ENCODE data around the gene RMI2. TPM values are rescaled to one million over a fixed set of nuclear protein-coding genes. Genes with fewer than 3 reads are reported as not detected.
A peak's percentile ranks its signal among the peaks of the same experiment; 100 is the strongest.
"Not testable (repeated sequence)": the region's sequence is repeated elsewhere in the genome, so short reads cannot be mapped to it uniquely, and the experiment has no call there.

Gene RMI2
- polyA plus RNA-seq (ENCODE audit: insufficient read length in 4 of 4) = 10 to 100 TPM; 23.7 to 36.6 (median 28.0) TPM

DNA sequence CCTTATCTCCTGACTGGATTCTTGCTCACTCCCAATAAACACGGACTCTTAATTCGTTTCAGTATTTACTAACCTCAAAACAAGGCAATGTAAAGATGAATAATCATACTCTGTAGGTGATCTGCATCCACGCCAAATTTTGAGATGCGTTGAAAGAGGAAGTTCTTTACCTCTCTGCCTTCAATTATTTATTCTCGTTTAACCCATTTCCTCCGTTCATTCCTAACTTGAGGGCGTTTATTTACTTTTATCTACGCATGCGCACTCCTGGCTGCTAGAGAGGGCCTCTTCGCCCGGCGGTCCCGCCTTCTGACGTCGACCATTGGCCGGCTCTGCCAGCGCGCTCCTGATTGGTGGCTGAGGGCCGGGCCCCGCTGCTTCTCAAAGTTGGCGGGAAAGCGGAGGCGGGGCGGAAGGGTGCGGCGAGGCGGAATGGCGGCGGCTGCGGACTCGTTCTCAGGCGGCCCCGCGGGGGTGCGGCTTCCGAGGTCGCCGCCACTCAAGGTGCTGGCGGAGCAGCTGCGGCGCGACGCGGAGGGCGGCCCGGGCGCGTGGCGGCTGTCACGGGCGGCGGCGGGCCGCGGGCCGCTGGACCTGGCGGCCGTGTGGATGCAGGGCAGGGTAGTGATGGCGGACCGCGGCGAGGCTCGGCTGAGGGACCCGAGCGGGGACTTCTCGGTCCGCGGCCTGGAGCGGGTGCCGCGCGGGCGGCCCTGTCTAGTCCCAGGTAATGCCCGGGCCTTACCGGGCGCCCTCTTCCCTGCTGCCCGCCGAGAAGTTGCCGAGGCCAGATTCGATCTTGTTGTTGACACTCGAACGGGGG, at the start of gene RMI2:
TSS of gene RMI2 (plus strand) at position 420 of the 823 bp plus-strand sequence. CDS start at position 433, 13 bp downstream.
- peak; percentile 91 to 95 (median 94) for DNase-seq (ENCODE audit: low read depth in 4 of 4, low spot score in 3 of 4)

GRCh38 chr16:11295672-11296071, 49.6 kb upstream of the RMI2 start:
- DNase-seq (ENCODE audit: low read depth in 4 of 4, low spot score in 3 of 4) = no peak

DNA sequence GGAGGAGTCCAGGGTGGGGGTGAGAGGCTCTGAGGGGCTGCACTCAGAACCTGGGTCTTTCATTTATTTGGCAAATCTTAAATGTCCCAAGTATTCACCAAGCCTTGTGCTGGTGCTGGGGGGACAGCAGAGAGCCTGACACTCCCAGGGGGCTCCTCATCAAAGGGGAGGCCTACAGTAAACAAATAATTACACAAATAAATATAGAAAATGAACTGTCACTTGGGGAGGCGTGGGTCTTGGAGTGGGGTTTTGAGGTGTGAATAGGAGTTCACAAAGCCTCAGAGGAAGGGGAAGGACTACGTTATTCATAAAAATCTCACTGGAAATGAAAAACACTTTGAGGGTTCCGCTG, 48.9 kb upstream of the RMI2 start:
- no peak for DNase-seq (ENCODE audit: low read depth in 4 of 4, low spot score in 3 of 4)

GRCh38 chr16:11296706-11297491, 48.4 kb upstream of the RMI2 start:
- no peak for DNase-seq (ENCODE audit: low read depth in 4 of 4, low spot score in 3 of 4)

- DNase-seq (ENCODE audit: low read depth in 4 of 4, low spot score in 3 of 4) = no peak
Observed at GRCh38 chr16:11297492-11298142, 47.6 kb upstream of the RMI2 start.

GRCh38 chr16:11298143-11298900, 46.9 kb upstream of the RMI2 start:
- no peak for DNase-seq (ENCODE audit: low read depth in 4 of 4, low spot score in 3 of 4)

DNA sequence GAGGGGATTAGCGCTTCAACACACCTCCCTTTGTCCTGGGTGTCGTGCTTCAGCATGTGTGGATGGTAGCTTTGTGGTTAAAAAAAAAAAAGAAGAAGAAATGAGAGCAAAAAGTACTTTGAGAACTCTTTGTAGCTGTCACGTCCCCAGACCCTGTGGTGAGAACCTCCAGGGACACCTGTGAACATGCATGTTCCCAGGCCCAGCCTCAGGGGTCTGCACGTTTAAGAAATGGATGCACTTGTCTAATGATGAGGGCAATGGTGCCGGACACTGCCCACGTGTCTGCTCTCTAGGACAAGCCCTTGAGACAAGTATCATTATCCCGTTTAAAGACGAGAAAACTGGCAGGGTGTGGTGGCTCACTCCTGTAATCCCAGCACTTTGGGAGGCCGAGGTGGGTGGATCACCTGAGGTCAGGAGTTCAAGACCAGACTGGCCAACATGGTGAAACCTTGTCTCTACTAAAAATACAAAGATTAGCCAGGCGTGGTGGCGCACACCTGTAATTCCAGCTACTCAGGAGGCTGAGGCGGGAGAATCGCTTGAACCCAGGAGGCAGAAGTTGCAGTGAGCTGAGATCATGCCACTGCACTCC, 46.2 kb upstream of the RMI2 start:
- not testable (repeated sequence) for DNase-seq (ENCODE audit: low read depth in 4 of 4, low spot score in 3 of 4)

DNA sequence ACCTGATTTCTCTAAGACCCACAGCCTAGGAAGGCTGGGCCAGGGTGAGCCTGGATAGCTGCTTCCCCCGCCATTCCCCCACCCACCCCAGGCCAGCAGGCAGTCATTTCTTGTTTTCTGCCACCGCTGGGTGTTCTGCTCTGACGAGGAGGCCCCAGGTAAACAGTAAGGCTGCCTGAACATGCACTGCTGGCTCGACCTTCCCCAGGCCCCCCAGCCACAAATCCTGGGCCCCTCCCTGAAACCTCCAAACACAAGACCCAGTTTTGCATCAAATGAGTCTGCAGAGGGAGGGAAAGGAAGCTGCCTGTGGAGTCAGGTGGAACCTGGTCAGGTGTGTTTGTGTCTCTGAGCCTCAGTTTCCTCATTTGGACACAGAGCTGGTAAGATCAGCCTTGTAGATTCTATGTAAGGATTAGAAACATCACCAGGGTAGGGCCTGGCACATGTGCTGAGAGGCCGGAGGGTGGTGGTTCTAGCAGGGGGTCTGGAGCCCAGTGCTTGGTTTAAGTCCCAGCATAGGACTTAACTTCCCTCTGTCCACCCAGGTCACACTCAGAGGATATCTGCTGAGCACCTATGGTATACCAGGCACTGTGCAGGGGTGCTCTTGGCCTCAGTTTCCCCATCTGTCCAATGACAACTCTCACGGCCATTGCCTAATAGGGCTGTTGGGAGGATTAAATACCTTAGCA, 45.2 kb upstream of the RMI2 start:
- no peak for DNase-seq (ENCODE audit: low read depth in 4 of 4, low spot score in 3 of 4)

DNA sequence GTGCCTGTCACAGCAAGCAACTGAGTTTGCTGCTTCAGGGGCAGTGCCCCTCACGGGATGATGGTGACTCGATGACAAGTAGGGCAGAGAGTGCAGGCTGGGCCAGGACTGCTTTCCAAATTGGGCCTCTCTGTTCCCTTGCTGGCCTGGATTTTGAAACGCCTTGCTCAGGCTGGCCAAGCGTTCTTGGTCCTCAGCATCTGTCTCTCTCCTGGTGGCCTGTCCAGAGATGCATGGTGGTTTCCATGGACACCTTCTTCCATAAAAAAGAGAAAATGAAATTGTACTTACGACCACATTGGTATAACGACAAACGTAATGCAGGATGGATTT, 44.7 kb upstream of the RMI2 start:
- no peak for DNase-seq (ENCODE audit: low read depth in 4 of 4, low spot score in 3 of 4)

DNA sequence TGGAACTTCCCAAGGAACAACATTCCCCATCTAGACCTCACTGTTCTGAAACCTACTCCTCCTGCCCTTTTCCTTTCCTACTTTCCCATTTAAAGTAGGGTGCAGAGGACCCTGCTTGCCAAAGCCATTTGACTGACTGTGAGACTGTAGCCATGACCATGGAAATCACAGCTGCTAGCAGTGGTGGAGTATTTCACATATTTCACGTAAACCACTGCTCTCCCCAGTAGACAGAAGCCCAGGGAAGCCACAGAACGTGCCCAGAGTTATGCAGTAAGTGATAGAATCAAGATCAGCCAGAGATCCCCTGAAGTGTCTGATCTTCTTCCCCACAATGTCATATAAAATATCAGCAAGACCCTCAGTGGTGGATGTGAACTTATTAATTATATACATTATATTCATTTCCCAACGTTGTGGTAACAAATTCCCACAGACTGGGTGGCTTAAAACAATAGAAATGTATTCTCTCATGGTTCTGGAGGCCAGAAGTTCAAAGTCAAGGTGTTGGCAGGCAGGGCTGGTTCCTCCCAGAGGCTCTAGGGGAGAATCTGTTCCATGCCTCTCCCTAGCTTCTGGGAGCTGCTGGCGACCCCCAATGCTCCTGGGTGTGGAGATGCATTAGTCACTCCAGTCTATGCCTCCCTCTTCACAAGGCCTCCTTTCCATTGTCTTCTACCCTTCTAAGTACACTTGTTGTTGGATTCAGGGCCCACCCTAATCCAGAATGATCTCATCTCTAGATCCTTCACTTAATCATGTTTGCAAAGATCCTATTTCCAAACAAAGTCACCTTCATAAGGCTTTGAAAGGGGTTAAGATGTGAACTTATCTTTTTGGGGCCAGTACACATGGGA, 43.4 kb upstream of the RMI2 start:
- DNase-seq (ENCODE audit: low read depth in 4 of 4, low spot score in 3 of 4) = no peak

GRCh38 chr16:11302977-11303376, 42.3 kb upstream of the RMI2 start:
- DNase-seq (ENCODE audit: low read depth in 4 of 4, low spot score in 3 of 4) = no peak

GRCh38 chr16:11303405-11304138, 41.7 kb upstream of the RMI2 start:
- DNase-seq (ENCODE audit: low read depth in 4 of 4, low spot score in 3 of 4) = no peak

GRCh38 chr16:11306381-11306780, 38.9 kb upstream of the RMI2 start:
- DNase-seq (ENCODE audit: low read depth in 4 of 4, low spot score in 3 of 4) = no peak

DNA sequence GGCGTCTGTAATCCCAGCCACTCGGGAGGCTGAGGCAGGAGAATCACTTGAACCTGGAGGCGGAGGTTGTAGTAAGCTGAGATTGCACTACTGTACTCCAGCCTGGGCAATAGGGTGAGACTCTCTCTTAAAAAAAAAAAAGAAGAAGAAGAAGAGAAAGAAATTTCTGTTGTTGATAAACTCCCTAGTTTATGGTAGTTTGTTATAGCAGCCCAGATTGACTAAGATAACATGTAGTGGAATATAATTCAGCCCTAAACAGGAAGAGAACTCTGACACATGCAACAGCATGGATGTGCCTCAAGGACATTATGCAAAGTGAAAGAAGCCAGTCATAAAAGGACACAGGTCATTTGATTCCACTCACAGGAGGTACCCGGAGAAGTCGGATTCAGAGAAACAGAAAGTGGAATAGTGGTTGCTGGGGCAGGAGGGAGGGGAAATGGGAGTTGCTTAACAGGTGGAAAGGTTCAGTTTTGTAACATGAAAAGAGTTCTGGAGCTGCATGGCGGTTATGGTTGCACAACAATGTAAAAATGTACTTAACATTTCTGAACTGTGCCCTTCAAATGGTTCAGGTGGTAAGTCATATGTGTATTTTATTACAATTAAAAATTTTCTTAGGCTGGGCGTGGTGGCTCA, 38.1 kb upstream of the RMI2 start:
- DNase-seq (ENCODE audit: low read depth in 4 of 4, low spot score in 3 of 4) = no peak

DNA sequence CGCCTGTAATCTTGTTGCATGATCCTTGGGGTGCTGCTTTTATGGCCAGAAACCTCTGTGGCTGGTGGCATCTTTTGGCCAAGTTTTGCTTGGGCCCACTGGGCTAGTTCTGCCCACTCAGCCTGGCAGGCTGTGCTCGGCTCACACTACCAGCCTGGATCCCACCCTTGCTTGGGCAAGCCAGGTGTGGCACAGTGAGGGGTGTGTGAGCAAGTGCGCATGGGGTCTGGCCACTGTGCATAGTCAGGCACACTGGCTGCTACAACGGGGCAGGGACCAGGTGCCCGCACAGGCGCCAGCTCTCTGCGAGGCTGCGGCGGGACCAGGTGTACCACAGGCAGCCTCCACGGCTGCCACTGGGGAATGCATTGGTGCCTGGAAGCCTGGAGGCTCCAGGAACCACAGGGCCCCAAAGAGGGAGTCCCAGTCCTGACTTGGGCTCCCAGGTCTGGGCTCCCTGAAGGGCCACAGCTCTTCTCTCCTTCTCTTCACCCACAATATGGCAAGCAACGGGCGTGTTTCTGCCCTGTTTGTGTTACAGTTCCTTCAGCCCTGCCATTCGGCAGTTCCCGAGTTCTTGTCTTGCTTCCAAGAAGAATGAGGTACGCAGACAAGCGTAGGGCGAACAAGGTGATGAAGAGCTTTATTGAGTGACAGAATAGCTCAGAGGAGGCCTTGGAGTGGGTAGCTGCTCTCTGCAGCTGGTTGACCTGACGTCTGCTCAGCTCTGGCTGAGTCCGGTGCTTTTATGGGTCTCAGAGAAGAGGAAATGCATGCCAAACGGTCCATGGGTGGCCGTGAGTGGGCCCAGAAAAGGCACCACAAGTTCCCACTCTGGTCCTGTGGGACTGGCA, 37.4 kb upstream of the RMI2 start:
- no peak for DNase-seq (ENCODE audit: low read depth in 4 of 4, low spot score in 3 of 4)

DNA sequence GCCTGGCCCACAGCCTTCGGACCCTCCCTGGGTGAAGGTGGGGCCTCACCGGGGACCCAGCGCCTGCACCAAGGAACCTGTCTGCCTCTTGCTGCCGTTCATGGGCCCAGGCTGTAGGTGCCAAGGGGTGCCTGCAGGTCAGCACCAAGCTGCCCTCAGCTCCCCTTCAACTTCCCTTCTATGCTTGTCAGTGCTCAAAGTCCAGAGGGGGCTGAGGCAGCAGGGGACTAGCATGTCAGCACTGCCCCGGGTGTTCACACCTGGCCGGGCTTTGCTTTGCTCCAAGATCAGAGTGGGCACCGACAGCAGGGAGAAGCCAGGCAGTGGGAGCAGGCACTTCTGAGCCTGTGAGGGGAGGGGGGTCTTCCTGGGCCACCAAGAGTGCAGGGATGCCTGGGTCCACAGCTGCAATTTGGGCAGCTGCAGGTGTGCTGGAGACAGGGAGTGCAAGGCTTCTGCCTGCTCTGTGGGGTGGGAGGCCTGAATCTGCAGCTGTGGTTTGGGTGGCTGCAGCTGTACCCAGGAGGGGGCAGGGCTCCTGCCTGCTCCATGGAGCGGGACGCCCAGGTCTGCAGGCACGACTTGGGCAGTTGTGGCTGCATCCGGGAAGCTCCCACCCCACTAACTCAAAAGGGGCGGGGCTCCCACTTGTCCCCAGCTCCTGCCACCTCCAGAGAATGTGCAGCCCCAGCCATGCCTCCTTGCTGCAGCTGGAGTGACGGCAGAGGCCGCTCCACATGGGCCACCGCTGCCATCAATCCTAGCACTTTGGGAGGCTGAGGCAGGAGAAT, 36.6 kb upstream of the RMI2 start:
- DNase-seq (ENCODE audit: low read depth in 4 of 4, low spot score in 3 of 4) = no peak

All from right renal pelvis (tissue), 4 donors.